MM.1S (cell line): ENCODE results near the gene WNT3.

ENCODE experiments used
- CTCF ChIP-seq: fragments of 300-600 bp; sonication (generic); IDR thresholded peaks from 2 replicates; pipeline ENCODE4 v1.5.1; 2016; ENCODE audit warnings: antibody characterized with exemption, low read length, mixed read lengths
- EZH2 ChIP-seq: fragments of 300-600 bp; sonication (generic); optimal IDR thresholded peaks from 2 replicates; pipeline ENCODE3; 2017; ENCODE audit warnings: low read depth, mild to moderate bottlenecking, antibody characterized with exemption, low read length, mixed read lengths

- TF ChIP-seq CTCF (no peak), EZH2 (no peak)
These were observed 35.4 kb downstream of the WNT3 start for GRCh38 chr17:46783031-46783593.
